A549 (cell line): ENCODE measurements around the gene SETBP1. TPM values are rescaled to one million over a fixed set of nuclear protein-coding genes. Genes with fewer than 3 reads are reported as not detected.

Experiments
- ATAC-seq, 2 experiments: fragments of 200-7000 bp in 1 of 2; fragments of >200 bp in 1 of 2; cut with Nextera tagmentation in 1 of 2; cut with Tn5 transposase in 1 of 2; 3 replicates each; pipeline versions ENCODE4 v1.8.0 to v1.9.1; 2018 to 2020; ENCODE audit warnings: mild to moderate bottlenecking in 1 of 2, moderate library complexity in 1 of 2
- CTCF ChIA-PET: fragments of 300-600 bp; sonication (Branson Sonifier 250); formaldehyde crosslinking; extraction: SDS; loops from one replicate; lab custom pipeline; 2021; ENCODE audit warnings: antibody characterized with exemption, inconsistent platforms; lab: Yijun Ruan, JAX
- POLR2A ChIA-PET: fragments of 350-600 bp; formaldehyde crosslinking; extraction: SDS; loops from one replicate; lab custom pipeline; 2021; ENCODE audit warnings: antibody characterized with exemption, inconsistent platforms; lab: Yijun Ruan, JAX
- DNase-seq, 2 experiments: peaks; one replicate each; pipeline versions ENCODE4 v3.0.0 to v3.0.0-alpha.2; 2011 to 2016; ENCODE audit warnings: low read depth in 1 of 2, low spot score in 1 of 2
- FAIRE-seq: peaks from 2 replicates; lab custom pipeline; 2011; peaks lifted over from hg19 to GRCh38; lab: Jason Lieb, UNC
- H3K27ac ChIP-seq, 2 experiments: fragments of >200 bp; sonication (Bioruptor Twin); formaldehyde crosslinking; 3 replicates each; pipeline ENCODE4 v1.5.1; 2016 to 2017
- H3K4me1 ChIP-seq: fragments of >200 bp; sonication (Bioruptor Twin); formaldehyde crosslinking; 3 replicates; pipeline ENCODE4 v1.6.1; 2016
- H3K4me2 ChIP-seq: fragments of >200 bp; sonication (Bioruptor Twin); formaldehyde crosslinking; 3 replicates; pipeline ENCODE4 v1.6.1; 2016
- H3K4me3 ChIP-seq: fragments of >200 bp; sonication (Bioruptor Twin); formaldehyde crosslinking; 3 replicates; pipeline ENCODE4 v1.5.1; 2016
- H3K9me3 ChIP-seq: fragments of >200 bp; sonication (Bioruptor Twin); formaldehyde crosslinking; 3 replicates; pipeline ENCODE4 v1.6.1; 2016
- CBX8 ChIP-seq: fragments of 200-600 bp; sonication (generic); IDR thresholded peaks from 2 replicates; pipeline ENCODE4 v1.6.1; 2016
- CHD2 ChIP-seq: fragments of 150-350 bp; IDR thresholded peaks from 2 replicates; pipeline ENCODE4 v1.6.1; 2014; ENCODE audit warnings: low read length; ENCODE audit not compliant: partially characterized antibody
- EHMT2 ChIP-seq: fragments of 200-600 bp; sonication (generic); IDR thresholded peaks from 2 replicates; pipeline ENCODE4 v1.6.1; 2016; ENCODE audit warnings: antibody characterized with exemption, low read depth, mild to moderate bottlenecking, moderate library complexity
- GATA3 ChIP-seq: IDR thresholded peaks from 2 replicates; pipeline ENCODE4 v1.6.1; 2012; ENCODE audit warnings: borderline replicate concordance
- HDAC2 ChIP-seq: fragments of 200-600 bp; sonication (generic); IDR thresholded peaks from 2 replicates; pipeline ENCODE4 v1.6.1; 2016
- HOXB13 ChIP-seq: fragments of 250-450 bp; sonication (Bioruptor Pico); IDR thresholded peaks from 2 replicates; pipeline ENCODE4 v1.5.0; 2020; ENCODE audit warnings: low read depth, mild to moderate bottlenecking, moderate library complexity
- JUNB ChIP-seq: fragments of >200 bp; sonication (Bioruptor Twin); formaldehyde crosslinking; IDR thresholded peaks from 2 replicates; pipeline ENCODE4 v1.6.1; 2016
- MAFK ChIP-seq: fragments of 450-650 bp; IDR thresholded peaks from 2 replicates; pipeline ENCODE4 v1.6.1; 2014; ENCODE audit not compliant: partially characterized antibody
- NR3C1 ChIP-seq: fragments of >200 bp; sonication (Bioruptor Twin); formaldehyde crosslinking; IDR thresholded peaks from 3 replicates; pipeline ENCODE4 v1.6.1; 2017
- PHF8 ChIP-seq: fragments of 200-600 bp; sonication (generic); IDR thresholded peaks from 2 replicates; pipeline ENCODE4 v1.6.1; 2016; ENCODE audit warnings: low read depth, mild to moderate bottlenecking, antibody characterized with exemption, moderate library complexity, borderline replicate concordance
- RFX5 ChIP-seq: fragments of 450-650 bp; IDR thresholded peaks from 2 replicates; pipeline ENCODE4 v1.7.1; 2014; ENCODE audit warnings: antibody characterized with exemption, mild to moderate bottlenecking, moderate library complexity
- RNF2 ChIP-seq: fragments of 200-600 bp; sonication (generic); IDR thresholded peaks from 2 replicates; pipeline ENCODE4 v1.6.1; 2016; ENCODE audit warnings: low read depth, mild to moderate bottlenecking, antibody characterized with exemption, moderate library complexity, borderline replicate concordance
- SMC3 ChIP-seq: fragments of >200 bp; sonication (Bioruptor Twin); formaldehyde crosslinking; IDR thresholded peaks from 3 replicates; pipeline ENCODE4 v1.6.1; 2018; ENCODE audit warnings: inconsistent platforms
- SREBF2 ChIP-seq: fragments of 450-650 bp; IDR thresholded peaks from 2 replicates; pipeline ENCODE4 v1.6.1; 2014; ENCODE audit warnings: mild to moderate bottlenecking, moderate library complexity
- TFCP2L1 ChIP-seq: fragments of 250-450 bp; sonication (Bioruptor Pico); IDR thresholded peaks from 2 replicates; pipeline ENCODE4 v1.5.0; 2021; ENCODE audit warnings: mild to moderate bottlenecking
- ZC3H11A ChIP-seq: fragments of 450-650 bp; IDR thresholded peaks from 2 replicates; pipeline ENCODE4 v1.6.1; 2014; ENCODE audit warnings: antibody characterized with exemption, mild to moderate bottlenecking
- whole genome bisulfite sequencing: methylation state at CpG from one replicate; pipeline ENCODE4 v1.1.6; 2017; ENCODE audit errors: missing lambda C conversion rate; 5-methylcytosine and 5-hydroxymethylcytosine counted together
- polyA plus RNA-seq, 4 experiments: library from polyadenylated mRNA; depleted of rRNA in 3 of 4; stranded (reverse); fragments of >200 nt; fragmentation: RNase III in 1 of 4; extraction: RNeasy Plus Mini Kit Qiagen cat#74134 plus additional on column Dnase treatment in 1 of 4; gene quantifications; 2 replicates in 3 of 4; 3 replicates in 1 of 4; pipeline ENCODE4 v1.2.3, GENCODE V29; 2011 to 2017
- TF ChIP-seq, protein P1 (sequence below): IDR thresholded peaks from 2 replicates; pipeline ENCODE4 v1.6.1; 2012; ENCODE audit warnings: low read depth, borderline replicate concordance
- TF ChIP-seq, protein P2 (sequence below): fragments of 150-350 bp; IDR thresholded peaks from 2 replicates; pipeline ENCODE4 v1.6.1; 2014; ENCODE audit warnings: low read depth, mild to moderate bottlenecking, low read length
- TF ChIP-seq, protein P3 (sequence below): fragments of >200 bp; sonication (Bioruptor Twin); formaldehyde crosslinking; IDR thresholded peaks from 3 replicates; pipeline ENCODE4 v1.6.1; 2016
- TF ChIP-seq, protein P4 (sequence below): fragments of >200 bp; sonication (Bioruptor Twin); formaldehyde crosslinking; IDR thresholded peaks from 3 replicates; pipeline ENCODE4 v1.5.1; 2016

SETBP1 gene
- polyA plus RNA-seq, 2 of the 4 experiments (the other 2 are of a cell fraction) = 0.50 to 1.9 TPM

DNA sequence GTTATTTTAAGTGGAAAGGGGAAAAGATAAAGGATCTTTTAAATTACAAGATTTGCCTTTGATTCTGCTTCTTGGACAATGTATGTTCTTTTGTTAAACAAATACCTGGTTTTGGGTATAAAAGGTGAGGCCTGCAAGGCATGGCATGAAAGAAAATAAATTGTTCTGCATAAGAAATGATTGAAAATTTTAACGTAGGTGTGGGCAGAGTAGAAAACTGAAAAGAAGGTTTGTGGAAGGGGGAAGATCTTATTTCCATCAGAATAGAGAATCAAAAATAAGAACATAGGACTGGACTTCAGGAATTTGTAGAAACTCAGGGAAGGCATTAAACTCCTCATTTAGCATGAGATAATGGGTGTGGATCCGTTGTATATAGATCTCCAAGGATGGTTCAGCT lies 153.1 kb downstream of the SETBP1 start:
- H3K9me3 ChIP-seq = no peaks in the 10 kb centered on the region
- H3K4me1 ChIP-seq = peaks cover 3% of the 10 kb centered on the region; the same call in 2 of the 3 replicates
- FAIRE-seq (no peak), DNase-seq (no peak), ATAC-seq (no peak)
- no peak overlapping the region for H3K4me3 ChIP-seq
- CTCF ChIA-PET = no interaction called here
- 48% methylated on average over 2 of the region's 2 CpGs for WGBS
- TF ChIP-seq CHD2 (no peak), RFX5 (no peak), JUNB (no peak), MAFK (no peak)
- TF ChIP-seq, protein P1, sequence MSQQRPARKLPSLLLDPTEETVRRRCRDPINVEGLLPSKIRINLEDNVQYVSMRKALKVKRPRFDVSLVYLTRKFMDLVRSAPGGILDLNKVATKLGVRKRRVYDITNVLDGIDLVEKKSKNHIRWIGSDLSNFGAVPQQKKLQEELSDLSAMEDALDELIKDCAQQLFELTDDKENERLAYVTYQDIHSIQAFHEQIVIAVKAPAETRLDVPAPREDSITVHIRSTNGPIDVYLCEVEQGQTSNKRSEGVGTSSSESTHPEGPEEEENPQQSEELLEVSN = no peak
- TF ChIP-seq, protein P2, sequence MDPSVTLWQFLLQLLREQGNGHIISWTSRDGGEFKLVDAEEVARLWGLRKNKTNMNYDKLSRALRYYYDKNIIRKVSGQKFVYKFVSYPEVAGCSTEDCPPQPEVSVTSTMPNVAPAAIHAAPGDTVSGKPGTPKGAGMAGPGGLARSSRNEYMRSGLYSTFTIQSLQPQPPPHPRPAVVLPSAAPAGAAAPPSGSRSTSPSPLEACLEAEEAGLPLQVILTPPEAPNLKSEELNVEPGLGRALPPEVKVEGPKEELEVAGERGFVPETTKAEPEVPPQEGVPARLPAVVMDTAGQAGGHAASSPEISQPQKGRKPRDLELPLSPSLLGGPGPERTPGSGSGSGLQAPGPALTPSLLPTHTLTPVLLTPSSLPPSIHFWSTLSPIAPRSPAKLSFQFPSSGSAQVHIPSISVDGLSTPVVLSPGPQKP = no peak
- POLR2A ChIA-PET = no interaction called here
- no peak overlapping the region for H3K27ac ChIP-seq
- H3K4me2 ChIP-seq = no peak overlapping the region

DNA sequence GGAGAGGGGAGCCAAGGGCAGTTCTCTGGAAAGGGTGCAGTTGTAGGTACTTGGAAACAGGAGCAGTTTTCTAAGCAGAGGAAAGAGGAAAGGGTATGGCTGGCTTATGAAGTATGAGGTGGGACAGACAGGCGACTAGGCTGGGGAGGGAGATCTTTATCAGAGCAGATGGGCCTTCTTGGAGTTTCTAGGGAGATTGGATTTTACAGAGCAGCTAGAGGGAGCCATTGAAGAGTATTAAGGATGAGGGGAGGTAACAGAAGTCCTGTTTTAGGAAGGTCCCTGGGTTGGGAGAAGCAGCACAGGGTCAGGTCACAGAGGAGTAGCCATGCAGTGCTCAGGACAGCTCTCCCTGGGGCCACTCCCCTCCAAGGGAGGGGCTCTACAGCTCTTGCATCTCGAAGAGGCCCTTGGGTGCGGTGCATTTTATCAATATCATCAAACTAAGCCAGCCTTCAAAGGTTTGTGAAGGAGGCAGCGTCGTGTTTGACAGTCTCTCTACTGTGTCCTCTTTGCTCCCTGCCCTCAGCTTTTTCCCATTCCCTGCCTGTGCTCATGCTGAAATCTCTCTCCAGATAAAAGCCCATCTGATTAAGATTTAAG lies 154.3 kb downstream of the SETBP1 start:
- peaks cover 15% of the 10 kb centered on the region for H3K4me1 ChIP-seq
- H3K4me2 ChIP-seq = no peak overlapping the region
- DNase-seq (no peak), FAIRE-seq (no peak), ATAC-seq (no peak)
- no peak overlapping the region for H3K4me3 ChIP-seq
- no peak overlapping the region for H3K27ac ChIP-seq
- ChIA-PET POLR2A (no interaction called here), CTCF (no interaction called here)
- 78% methylated on average over 5 of the region's 5 CpGs for WGBS
- TF ChIP-seq EHMT2 (no peak), SMC3 (no peak), CBX8 (no peak), HOXB13 (CRISPR knock-in tag) (no peak), NR3C1 (no peak), HDAC2 (no peak), CHD2 (no peak), MAFK (no peak), RNF2 (no peak), TFCP2L1 (no peak), ZC3H11A (no peak), GATA3 (no peak), PHF8 (no peak), SREBF2 (no peak)
- TF ChIP-seq, protein P3, sequence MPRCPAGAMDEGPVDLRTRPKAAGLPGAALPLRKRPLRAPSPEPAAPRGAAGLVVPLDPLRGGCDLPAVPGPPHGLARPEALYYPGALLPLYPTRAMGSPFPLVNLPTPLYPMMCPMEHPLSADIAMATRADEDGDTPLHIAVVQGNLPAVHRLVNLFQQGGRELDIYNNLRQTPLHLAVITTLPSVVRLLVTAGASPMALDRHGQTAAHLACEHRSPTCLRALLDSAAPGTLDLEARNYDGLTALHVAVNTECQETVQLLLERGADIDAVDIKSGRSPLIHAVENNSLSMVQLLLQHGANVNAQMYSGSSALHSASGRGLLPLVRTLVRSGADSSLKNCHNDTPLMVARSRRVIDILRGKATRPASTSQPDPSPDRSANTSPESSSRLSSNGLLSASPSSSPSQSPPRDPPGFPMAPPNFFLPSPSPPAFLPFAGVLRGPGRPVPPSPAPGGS = no peak
- TF ChIP-seq, protein P4, sequence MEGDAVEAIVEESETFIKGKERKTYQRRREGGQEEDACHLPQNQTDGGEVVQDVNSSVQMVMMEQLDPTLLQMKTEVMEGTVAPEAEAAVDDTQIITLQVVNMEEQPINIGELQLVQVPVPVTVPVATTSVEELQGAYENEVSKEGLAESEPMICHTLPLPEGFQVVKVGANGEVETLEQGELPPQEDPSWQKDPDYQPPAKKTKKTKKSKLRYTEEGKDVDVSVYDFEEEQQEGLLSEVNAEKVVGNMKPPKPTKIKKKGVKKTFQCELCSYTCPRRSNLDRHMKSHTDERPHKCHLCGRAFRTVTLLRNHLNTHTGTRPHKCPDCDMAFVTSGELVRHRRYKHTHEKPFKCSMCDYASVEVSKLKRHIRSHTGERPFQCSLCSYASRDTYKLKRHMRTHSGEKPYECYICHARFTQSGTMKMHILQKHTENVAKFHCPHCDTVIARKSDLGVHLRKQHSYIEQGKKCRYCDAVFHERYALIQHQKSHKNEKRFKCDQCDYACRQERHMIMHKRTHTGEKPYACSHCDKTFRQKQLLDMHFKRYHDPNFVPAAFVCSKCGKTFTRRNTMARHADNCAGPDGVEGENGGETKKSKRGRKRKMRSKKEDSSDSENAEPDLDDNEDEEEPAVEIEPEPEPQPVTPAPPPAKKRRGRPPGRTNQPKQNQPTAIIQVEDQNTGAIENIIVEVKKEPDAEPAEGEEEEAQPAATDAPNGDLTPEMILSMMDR = no peak
- TF ChIP-seq, protein P1 = no peak
- H3K9me3 ChIP-seq = no peaks in the 10 kb centered on the region
